HG02798 (cell line): ENCODE measurements around the gene ST6GALNAC1.

Experiments used
- ATAC-seq: cut with Tn5 transposase; IDR thresholded peaks from one replicate; pipeline ENCODE4 v1.9.1; 2021; ENCODE audit warnings: mild to moderate bottlenecking; ENCODE audit not compliant: unreplicated experiment, poor library complexity

The ST6GALNAC1 gene, protein sequence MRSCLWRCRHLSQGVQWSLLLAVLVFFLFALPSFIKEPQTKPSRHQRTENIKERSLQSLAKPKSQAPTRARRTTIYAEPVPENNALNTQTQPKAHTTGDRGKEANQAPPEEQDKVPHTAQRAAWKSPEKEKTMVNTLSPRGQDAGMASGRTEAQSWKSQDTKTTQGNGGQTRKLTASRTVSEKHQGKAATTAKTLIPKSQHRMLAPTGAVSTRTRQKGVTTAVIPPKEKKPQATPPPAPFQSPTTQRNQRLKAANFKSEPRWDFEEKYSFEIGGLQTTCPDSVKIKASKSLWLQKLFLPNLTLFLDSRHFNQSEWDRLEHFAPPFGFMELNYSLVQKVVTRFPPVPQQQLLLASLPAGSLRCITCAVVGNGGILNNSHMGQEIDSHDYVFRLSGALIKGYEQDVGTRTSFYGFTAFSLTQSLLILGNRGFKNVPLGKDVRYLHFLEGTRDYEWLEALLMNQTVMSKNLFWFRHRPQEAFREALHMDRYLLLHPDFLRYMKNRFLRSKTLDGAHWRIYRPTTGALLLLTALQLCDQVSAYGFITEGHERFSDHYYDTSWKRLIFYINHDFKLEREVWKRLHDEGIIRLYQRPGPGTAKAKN

GRCh38 chr17:76643553-76644148 lies at the start of gene ST6GALNAC1:
Gene ST6GALNAC1, minus strand, starts transcription at chr17:76643757. Its CDS starts 119 bp downstream, at chr17:76643638.
- no peak for ATAC-seq

- no peak for ATAC-seq
Measured at GRCh38 chr17:76691379-76692191, 48.0 kb upstream of the ST6GALNAC1 start.

DNA sequence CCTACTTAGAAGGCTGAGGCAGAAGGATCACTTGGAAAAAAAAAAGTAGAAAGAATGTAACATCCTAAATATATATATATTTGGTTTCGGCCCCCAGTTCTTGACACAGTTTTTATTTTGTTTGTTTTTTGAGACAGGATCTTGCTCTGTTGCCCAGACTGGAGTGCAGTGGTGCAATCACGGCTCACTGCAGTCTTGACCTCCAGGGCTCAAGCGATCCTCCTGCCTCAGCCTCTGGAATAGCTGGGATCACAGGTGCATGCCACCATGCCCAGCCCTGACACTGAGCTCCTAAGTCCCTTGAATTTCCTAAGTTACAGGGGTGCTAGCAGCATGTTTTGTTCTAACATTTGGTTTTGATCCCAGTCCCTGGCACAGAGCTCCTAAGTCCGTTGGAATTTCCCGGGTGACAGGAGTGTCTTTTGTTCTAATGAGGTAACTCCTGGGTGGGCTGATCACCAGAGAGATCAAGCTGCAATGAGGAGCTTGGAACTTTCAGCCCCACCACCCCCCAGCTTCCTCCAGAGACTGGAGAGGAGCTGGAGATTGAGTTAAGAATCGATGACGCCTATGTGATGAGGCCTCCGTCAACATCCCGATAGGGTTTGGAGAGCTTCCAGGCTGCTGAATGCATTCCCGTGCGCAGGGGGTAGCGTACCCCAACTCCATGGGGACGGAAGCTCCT lies 47.2 kb upstream of the ST6GALNAC1 start:
- no peak for ATAC-seq

DNA sequence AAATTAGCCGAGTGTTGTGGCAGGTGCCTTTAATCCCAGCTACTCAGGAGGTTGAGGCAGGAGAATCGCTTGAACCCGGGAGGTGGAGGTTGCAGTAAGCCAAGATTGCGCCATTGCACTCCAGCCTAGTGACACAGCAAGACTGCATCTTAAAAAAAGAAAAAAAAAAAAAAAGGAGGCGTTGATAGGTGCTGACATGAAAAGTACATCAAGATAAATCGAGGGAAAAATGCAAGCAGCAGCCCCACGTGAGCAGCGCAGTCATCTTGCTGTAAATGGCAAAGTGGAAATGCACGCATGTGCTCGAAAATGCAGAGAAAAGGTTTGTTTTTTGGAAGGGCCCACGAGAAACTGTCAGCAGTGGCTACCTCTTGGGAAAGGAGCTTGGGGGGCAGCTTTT lies 46.3 kb upstream of the ST6GALNAC1 start:
- no peak for ATAC-seq

DNA sequence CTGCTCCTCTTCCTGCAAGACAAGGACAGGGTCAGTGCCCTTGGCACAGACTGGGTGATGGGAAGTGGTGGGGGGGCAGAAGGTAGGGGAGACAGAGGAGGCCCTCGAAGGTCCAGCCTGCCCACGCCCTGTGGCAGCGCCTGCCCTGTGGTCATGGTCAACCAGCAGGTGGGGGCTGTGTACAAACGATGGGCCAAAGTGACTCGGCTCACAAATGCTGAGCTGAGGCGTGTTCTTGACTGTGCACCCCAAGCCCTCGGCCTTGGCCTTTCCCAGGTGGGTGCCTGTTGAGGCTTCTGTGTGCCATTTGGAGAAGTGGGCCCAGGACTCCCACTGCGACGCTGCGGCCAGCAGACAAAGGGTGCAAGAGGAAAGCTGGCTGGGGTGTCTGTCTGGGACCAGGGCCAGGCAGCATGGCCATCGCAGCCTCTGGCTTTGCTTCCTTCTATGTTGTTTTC lies 44.6 kb upstream of the ST6GALNAC1 start:
- ATAC-seq = no peak

GRCh38 chr17:76687298-76688164 lies 44.0 kb upstream of the ST6GALNAC1 start:
- no peak for ATAC-seq

GRCh38 chr17:76686538-76687297 lies 43.2 kb upstream of the ST6GALNAC1 start:
- ATAC-seq = no peak

DNA sequence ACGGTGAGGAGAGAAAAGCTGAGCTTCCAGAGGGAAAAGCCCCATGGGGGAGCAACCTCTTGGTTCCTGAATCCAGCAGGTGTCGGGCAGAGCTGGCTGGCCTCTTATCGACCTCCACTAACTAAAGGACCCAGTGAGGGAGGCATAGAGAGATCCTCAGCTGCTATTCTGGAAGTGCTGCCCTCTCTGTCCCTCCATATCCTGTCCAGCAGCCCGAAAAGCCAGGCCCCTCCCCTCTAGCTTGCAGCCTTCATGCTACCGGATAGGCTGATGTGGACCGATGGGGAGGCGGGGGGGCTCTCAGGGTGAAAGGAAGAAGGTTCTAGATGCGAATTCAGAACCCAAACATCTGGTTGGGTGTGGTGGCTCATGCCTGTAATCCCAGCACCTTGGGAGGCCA lies 42.3 kb upstream of the ST6GALNAC1 start:
- ATAC-seq = no peak

- no peak for ATAC-seq
Measured at GRCh38 chr17:76685366-76685765, 41.8 kb upstream of the ST6GALNAC1 start.

GRCh38 chr17:76684756-76685155 lies 41.2 kb upstream of the ST6GALNAC1 start:
- ATAC-seq = no peak

DNA sequence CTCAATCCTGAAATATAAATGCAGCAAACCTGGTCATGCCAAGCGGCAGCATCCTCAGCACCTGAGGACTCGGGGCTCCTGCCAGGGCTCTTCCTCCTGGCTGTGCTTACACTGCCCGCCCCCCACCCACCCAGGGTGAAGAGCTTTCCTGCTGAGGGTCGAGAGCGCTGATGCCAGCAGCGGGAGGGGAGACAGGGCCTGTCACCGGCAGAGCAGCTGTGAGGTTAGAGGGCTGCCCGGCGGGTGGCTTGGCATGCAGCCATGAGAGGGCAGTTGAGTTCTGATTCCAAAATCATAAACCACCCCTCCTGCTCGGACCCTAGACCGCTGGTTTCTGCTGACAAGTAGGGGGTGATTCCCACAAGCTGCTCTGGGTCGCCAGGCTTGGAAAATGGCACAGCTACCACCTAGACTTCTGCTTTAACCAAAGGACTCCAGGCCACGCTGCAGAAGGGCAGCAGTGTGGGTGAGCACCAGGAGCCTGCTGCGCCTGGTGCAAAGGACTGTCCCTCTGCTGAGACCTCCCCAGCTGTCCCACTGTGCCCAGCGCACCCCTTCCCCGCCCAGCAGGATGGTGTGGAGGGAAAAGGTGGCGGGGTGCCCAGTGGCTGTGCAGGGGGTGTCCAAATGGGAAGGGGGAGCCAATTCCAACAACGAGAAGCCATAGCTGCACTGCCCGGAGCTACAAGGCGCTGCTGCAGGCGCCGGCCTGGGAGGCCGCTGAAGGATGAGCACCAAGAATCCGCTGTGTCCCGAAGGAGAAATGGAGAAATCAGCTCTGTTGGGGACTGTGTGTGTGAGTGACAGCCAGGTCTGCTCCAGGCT lies 40.6 kb upstream of the ST6GALNAC1 start:
- ATAC-seq = no peak

DNA sequence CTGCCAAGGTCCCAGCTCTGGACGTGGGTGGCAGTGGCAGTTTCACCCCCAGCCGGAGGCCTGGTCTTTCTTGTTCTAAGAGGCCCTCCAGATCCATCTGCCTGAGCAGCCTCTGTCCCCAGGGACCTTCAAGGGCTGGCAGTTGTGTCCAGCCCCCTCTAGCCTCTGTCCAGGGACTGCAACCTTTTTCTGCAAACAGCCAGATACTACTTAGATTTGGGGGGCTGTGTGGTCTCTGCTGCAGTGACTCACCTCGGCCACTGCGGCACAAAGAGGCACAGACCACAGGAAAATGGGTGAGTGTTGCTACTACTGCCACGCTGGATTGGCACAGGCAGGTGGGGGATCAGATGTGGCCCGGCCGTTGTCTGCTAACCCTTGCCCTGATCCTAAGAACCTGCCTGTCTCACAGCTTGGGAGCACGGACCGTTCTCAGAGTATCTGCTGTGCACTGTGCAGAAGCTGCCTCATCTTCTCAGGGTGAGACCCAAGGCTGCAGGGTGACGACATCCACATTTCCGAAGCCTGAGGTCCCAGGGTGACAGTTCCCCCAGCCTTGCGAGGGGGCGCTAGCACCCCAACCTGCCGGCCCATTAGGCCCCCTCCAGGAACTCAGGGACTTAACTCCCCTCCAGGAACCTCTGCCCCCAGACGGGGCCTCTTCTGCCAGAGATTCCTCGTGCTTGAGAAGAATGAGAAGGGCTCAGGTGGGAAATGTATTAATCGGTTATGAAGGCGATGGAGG lies 39.6 kb upstream of the ST6GALNAC1 start:
- ATAC-seq = no peak

DNA sequence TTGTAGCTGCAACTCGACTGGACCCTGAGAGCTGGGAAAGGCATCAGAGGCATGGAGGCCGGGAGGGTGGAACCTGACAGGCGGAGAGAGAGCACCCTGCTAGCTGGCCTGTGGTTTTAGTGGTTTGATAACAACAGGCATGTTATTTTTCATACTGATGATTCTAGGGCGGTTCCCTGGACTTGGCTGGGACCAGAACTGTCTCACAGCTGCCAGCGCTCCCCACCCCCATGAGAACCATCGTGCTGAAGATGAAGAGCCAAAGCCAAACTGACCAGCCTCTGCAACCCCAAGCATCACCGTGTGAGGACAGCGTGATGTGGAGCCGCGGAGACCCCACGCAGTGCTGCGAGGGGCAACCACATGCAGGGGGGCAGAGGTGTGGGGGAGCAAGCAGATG lies 38.7 kb upstream of the ST6GALNAC1 start:
- ATAC-seq = no peak

DNA sequence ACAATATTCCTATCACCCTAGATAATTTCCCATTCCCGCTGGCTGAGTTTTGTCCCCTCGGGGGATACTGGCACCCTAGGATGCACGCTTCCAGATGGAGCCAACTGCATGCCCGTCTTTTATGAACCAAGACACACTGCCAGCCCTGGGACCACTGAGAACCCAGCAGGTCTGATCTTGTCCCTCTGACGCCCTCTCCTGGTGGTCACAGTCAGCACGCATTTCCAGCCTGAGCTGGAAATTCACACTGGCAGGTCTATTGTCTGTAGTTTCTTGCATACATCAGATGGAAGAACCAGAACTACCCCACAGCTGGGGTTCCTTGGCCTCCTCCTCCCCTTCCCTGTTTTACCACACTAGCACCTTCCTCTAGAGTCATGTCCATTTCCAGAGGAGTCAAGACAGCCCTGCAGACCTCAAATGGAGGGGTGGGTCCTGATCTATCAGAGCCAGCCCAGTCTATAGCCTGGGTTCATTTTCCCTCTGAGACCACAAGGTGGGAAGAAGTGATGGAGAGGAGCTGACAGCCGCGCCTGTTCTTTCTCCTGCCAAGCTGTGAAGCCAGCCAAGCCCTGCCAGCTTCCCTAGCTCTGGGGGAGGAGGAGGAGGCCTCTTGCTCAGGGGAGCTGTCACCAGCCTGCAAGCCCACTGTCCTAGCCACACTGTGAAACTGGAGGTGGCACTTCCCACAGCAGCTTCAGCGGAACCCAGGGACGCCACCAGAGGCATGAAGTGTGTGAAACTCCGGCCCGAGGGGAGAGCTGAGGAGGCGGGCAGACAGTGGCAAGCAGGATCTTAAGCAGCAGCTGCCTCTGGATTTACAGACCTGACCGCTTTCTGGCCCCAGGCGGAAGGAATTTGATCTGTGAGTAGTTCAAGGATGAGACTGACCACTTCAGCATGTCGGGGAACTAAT lies 37.9 kb upstream of the ST6GALNAC1 start:
- no peak for ATAC-seq

DNA sequence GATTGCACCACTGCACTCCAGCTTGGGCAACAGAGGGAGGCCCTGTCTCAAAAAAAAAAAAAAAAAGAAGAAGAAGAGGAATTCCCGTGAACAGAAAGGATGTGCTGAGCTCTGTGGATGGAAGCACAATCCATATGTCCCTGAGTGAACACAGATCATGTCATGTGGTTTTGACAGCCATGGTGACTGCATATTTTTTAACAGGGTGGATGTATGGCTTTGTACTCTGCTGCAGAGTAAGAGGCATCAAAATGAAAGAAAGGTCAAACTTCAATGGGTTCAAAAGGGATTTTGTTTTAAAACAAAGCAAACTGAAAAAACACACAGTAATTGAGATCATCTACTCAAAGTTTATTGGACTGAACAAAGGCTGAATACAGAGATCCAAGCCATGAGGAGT lies 35.7 kb upstream of the ST6GALNAC1 start:
- no peak for ATAC-seq

- no peak for ATAC-seq
Measured at GRCh38 chr17:76678330-76678729, 34.8 kb upstream of the ST6GALNAC1 start.
